ENCODE results near the gene GTF2E1.

GRCh38 chr3:120802916-120803315 lies 60.4 kb downstream of the GTF2E1 start:
- TF ChIP-seq, protein P1, sequence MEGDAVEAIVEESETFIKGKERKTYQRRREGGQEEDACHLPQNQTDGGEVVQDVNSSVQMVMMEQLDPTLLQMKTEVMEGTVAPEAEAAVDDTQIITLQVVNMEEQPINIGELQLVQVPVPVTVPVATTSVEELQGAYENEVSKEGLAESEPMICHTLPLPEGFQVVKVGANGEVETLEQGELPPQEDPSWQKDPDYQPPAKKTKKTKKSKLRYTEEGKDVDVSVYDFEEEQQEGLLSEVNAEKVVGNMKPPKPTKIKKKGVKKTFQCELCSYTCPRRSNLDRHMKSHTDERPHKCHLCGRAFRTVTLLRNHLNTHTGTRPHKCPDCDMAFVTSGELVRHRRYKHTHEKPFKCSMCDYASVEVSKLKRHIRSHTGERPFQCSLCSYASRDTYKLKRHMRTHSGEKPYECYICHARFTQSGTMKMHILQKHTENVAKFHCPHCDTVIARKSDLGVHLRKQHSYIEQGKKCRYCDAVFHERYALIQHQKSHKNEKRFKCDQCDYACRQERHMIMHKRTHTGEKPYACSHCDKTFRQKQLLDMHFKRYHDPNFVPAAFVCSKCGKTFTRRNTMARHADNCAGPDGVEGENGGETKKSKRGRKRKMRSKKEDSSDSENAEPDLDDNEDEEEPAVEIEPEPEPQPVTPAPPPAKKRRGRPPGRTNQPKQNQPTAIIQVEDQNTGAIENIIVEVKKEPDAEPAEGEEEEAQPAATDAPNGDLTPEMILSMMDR (IDR thresholded peaks at IDR 0.05; ENCODE audit: insufficient read depth, low read depth, low read length): no peak
- no peak for TF ChIP-seq EZH2 (IDR thresholded peaks at IDR 0.05; ENCODE audit: insufficient read depth, low read length)
